Loucy (cell line): ENCODE measurements around the gene C2orf49.

Experiments
- H2AFZ ChIP-seq: fragments of 200-600 bp; sonication (generic); 2 replicates; pipeline ENCODE4 v1.6.0; 2016; ENCODE audit warnings: antibody characterized with exemption, mild to moderate bottlenecking, low read length, moderate library complexity
- H3F3A ChIP-seq: fragments of 200-600 bp; 2 replicates; pipeline ENCODE4 v1.6.0; 2016; ENCODE audit warnings: antibody characterized with exemption, low read depth, mild to moderate bottlenecking
- H3K27me3 ChIP-seq: fragments of 200-600 bp; sonication (generic); 2 replicates; pipeline ENCODE4 v1.6.1; 2014; ENCODE audit warnings: low read length, mild to moderate bottlenecking; ENCODE audit not compliant: insufficient read depth, poor library complexity, severe bottlenecking
- H3K36me3 ChIP-seq: fragments of 200-600 bp; sonication (generic); 2 replicates; pipeline ENCODE4 v1.6.1; 2016; ENCODE audit warnings: low read length; ENCODE audit not compliant: insufficient read depth
- H3K4me1 ChIP-seq: fragments of 200-600 bp; sonication (generic); 2 replicates; pipeline ENCODE4 v1.5.1; 2014; ENCODE audit warnings: low read length, mild to moderate bottlenecking; ENCODE audit not compliant: insufficient read depth, poor library complexity, severe bottlenecking
- H3K4me2 ChIP-seq: fragments of 200-600 bp; sonication (generic); 2 replicates; pipeline ENCODE4 v1.6.0; 2014; ENCODE audit warnings: antibody characterized with exemption, low read length, low read depth, mild to moderate bottlenecking; ENCODE audit not compliant: poor library complexity, severe bottlenecking
- H3K4me3 ChIP-seq: fragments of 200-600 bp; sonication (generic); 2 replicates; pipeline ENCODE4 v1.5.1; 2014; ENCODE audit warnings: low read length, mild to moderate bottlenecking, mixed read lengths; ENCODE audit not compliant: poor library complexity, severe bottlenecking
- H3K79me2 ChIP-seq: fragments of 200-600 bp; sonication (generic); 2 replicates; pipeline ENCODE4 v1.6.1; 2014; ENCODE audit warnings: low read length; ENCODE audit not compliant: insufficient read depth
- H3K9ac ChIP-seq: fragments of 200-600 bp; sonication (generic); 2 replicates; pipeline ENCODE4 v1.6.0; 2014; ENCODE audit warnings: mild to moderate bottlenecking, low read depth, low read length, moderate library complexity; ENCODE audit not compliant: poor library complexity, severe bottlenecking
- H3K9me2 ChIP-seq: fragments of 200-600 bp; sonication (generic); replicated peaks from 2 replicates; pipeline ENCODE4 v1.6.1; 2016; ENCODE audit warnings: low read depth, low read length, mixed read lengths
- H3K9me3 ChIP-seq: fragments of 200-600 bp; sonication (generic); 2 replicates; pipeline ENCODE4 v1.6.1; 2014; ENCODE audit warnings: mild to moderate bottlenecking, antibody characterized with exemption, low read length, low read depth; ENCODE audit not compliant: insufficient read depth
- H4K20me1 ChIP-seq: fragments of 200-600 bp; sonication (generic); 2 replicates; pipeline ENCODE4 v1.6.0; 2014; ENCODE audit warnings: antibody characterized with exemption, low read length, mild to moderate bottlenecking; ENCODE audit not compliant: insufficient read depth, poor library complexity, severe bottlenecking
- EZH2phosphoT487 ChIP-seq: fragments of 200-600 bp; IDR thresholded peaks from 2 replicates; pipeline ENCODE4 v1.6.1; 2018; ENCODE audit warnings: antibody characterized with exemption, mild to moderate bottlenecking, moderate library complexity, borderline replicate concordance
- TF ChIP-seq, protein P1 (sequence below): fragments of 200-600 bp; sonication (generic); conservative IDR thresholded peaks from 2 replicates; pipeline ENCODE4 v1.5.1; 2014; ENCODE audit warnings: mild to moderate bottlenecking, antibody characterized with exemption, low read length

C2orf49 gene

DNA sequence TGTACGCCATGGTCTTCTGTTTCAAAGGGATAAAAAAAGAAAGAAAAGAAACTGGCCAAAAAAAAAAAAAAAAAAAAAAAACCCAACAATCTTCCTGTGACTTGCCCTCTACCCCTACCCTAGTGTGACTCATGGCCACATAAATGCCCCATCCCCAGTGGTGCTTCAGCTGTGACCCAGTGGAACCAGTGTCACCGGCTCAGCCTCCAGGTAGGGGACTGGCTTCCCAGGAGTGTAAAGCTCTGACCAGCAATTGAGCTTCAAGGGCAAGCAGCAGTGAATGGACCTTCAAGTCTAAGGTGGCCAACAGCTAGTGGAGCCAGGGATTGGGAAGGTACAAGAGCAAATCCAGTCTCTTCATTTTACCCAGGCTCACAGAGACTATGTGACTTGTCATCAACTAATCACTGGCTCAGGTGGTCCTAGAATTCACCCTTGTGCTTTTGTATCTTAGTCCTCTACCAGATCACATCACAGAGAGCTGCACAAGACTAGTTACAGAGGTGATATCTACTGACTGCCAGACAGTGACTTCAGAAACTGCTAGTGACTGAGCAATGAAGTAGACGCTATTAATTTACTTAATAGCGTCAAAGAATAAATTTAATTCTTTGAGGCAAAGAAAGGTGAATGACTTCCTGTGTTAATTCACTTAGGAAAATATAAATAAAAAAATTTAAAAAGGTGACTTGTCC, 6.5 kb upstream of the C2orf49 start:
- H3F3A ChIP-seq = 0 out of 2 replicates have a peak, but pooled peaks cover 7% of the 10 kb centered on the region
- H3K4me1 ChIP-seq = peaks cover 33% of the 10 kb centered on the region
- H3K9me3 ChIP-seq = no peaks in the 10 kb centered on the region
- peaks cover 11% of the 10 kb centered on the region for H4K20me1 ChIP-seq
- H3K9ac ChIP-seq = peak overlapping the region; percentile 96
- no peaks in the 10 kb centered on the region for H3K9me2 ChIP-seq
- H3K36me3 ChIP-seq = no peaks in the 10 kb centered on the region
- TF ChIP-seq EZH2phosphoT487 = no peak
- TF ChIP-seq, protein P1, sequence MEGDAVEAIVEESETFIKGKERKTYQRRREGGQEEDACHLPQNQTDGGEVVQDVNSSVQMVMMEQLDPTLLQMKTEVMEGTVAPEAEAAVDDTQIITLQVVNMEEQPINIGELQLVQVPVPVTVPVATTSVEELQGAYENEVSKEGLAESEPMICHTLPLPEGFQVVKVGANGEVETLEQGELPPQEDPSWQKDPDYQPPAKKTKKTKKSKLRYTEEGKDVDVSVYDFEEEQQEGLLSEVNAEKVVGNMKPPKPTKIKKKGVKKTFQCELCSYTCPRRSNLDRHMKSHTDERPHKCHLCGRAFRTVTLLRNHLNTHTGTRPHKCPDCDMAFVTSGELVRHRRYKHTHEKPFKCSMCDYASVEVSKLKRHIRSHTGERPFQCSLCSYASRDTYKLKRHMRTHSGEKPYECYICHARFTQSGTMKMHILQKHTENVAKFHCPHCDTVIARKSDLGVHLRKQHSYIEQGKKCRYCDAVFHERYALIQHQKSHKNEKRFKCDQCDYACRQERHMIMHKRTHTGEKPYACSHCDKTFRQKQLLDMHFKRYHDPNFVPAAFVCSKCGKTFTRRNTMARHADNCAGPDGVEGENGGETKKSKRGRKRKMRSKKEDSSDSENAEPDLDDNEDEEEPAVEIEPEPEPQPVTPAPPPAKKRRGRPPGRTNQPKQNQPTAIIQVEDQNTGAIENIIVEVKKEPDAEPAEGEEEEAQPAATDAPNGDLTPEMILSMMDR = no peak
- no peaks in the 10 kb centered on the region for H3K27me3 ChIP-seq
- H2AFZ ChIP-seq = no peak overlapping the region
- H3K4me2 ChIP-seq = peak overlapping the region; percentile 71
- peak overlapping the region; percentile 83 for H3K4me3 ChIP-seq
- peaks cover 39% of the 10 kb centered on the region for H3K79me2 ChIP-seq

DNA sequence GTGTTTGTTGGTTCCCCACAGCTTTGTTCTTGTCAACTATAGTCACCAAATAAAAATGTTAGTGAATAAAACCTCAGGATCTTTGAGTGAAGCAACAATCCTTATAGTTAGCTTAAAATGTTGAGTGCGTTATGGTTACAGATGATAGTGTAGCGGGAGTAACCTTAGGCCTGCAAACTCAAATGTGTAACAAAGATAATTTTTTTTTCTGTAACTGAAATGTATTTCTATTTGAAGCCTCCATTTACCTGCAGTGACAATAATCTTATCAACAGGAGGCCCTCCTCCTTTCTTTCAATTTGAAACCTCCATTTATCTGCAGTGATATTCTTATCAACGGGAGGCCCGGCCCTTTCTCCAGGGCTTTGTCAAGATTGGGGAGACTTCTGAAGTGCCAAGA, 3.1 kb upstream of the C2orf49 start:
- H4K20me1 ChIP-seq = peaks cover 15% of the 10 kb centered on the region
- H3F3A ChIP-seq = 0 out of 2 replicates have a peak, but pooled peaks cover 3% of the 10 kb centered on the region
- no peak overlapping the region for H2AFZ ChIP-seq
- no peak overlapping the region for H3K4me2 ChIP-seq
- H3K9me2 ChIP-seq = no peaks in the 10 kb centered on the region
- no peaks in the 10 kb centered on the region for H3K27me3 ChIP-seq
- H3K4me3 ChIP-seq = no peak overlapping the region
- no peak overlapping the region for H3K9ac ChIP-seq
- H3K9me3 ChIP-seq = no peaks in the 10 kb centered on the region
- TF ChIP-seq, protein P1 = no peak
- TF ChIP-seq EZH2phosphoT487 = no peak
- peaks cover 33% of the 10 kb centered on the region for H3K4me1 ChIP-seq
- H3K79me2 ChIP-seq = peaks cover 34% of the 10 kb centered on the region
- H3K36me3 ChIP-seq = no peaks in the 10 kb centered on the region

DNA sequence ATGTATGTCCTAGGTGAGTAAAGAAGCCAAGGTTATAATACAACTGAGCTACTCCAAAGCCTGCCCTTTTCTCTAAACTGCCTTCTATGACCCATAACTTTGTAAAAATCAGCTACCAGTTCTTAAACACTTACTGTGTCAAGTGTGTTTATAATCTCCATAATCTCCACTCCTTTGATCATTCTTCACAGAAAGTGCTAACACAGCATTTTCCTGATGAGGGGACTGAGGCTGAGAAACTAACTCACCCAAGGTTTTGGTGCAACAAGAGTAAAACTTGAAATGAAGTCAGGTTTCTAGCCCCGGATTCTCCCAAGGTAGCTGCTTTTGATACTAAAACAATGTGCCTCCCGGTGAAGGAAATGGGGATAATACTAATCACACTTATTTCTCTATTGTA, 1.9 kb upstream of the C2orf49 start:
- Histone ChIP-seq H3K9me2 (no peaks in the 10 kb centered on the region), H3K36me3 (no peaks in the 10 kb centered on the region), H2AFZ (no peak overlapping the region), H3K27me3 (no peaks in the 10 kb centered on the region), H3K9me3 (no peaks in the 10 kb centered on the region), H4K20me1 (peaks cover 25% of the 10 kb centered on the region), H3K9ac (no peak overlapping the region), H3K4me3 (no peak overlapping the region), H3F3A (0 out of 2 replicates have a peak, but pooled peaks cover 3% of the 10 kb centered on the region), H3K4me2 (no peak overlapping the region), H3K4me1 (peaks cover 39% of the 10 kb centered on the region), H3K79me2 (peaks cover 39% of the 10 kb centered on the region)
- no peak for TF ChIP-seq EZH2phosphoT487
- TF ChIP-seq, protein P1 = no peak
